GM21737 (cell line): ENCODE results near the gene YOD1.

ENCODE experiments used
- ATAC-seq: cut with Tn5 transposase; IDR thresholded peaks from one replicate; pipeline ENCODE4 v1.9.1; 2021; ENCODE audit warnings: mild to moderate bottlenecking, moderate library complexity; ENCODE audit not compliant: unreplicated experiment

The YOD1 gene

DNA sequence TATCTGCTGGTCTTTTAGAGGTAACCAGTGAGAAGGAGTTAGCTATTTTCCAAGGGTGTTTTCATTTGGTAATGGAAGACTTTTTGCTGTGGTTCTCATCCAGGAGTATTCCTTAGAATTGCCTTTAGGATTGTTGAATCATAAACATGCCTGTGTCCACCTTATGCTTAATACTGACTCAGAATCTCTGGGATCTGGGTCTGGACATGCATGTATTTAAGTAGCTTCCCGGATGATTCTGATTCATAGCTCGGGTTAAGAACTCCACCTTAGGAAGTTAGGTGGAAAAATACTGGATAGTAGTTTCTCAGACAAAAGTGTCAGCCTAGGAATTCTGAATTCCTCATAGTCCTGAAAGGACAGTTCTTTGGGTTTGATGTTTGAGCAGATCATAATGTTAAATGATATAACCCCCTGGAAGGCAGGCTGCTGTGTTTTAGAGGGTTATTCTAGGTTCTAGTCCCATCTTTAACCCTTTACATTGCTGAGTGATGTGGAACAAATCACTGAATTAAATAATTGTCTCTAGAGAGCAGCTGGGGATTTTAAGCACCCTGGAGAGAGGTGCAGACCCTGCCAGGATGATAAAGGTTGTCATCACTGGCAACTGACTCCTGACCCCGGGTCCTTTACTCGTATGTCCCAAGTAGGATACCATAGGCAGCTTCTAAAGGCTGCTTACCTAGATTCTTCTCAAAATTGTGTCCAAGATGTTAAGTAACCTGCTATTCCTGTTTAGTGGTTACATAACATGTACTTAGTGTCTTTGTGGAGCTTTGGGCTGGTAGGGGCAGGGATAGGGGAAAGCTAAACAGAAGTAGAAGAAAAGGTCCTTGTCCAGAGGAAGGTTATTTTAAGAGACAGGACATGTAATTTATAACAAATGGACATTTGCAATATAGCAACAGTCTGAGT lies 23.2 kb upstream of the YOD1 start:
- no peak for ATAC-seq

DNA sequence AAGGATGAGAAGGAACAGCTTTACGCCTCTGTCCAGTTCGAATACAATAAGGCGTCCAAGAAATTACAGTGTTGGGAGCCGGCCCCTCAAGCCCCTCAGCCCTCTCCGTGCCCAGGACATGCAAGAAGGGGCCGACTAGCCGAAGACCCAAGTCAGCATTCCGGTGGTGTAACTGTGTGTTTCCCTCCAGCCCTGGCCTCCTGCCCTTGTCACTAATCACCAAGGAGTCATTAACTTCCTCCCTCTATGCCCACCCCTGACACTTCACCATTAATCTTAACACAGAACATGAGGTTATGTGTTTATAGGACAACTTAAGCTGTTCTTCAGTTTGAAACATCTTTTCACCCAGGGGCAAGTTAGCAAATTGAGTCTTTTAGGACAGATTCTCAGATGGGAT lies 21.2 kb upstream of the YOD1 start:
- no peak for ATAC-seq

DNA sequence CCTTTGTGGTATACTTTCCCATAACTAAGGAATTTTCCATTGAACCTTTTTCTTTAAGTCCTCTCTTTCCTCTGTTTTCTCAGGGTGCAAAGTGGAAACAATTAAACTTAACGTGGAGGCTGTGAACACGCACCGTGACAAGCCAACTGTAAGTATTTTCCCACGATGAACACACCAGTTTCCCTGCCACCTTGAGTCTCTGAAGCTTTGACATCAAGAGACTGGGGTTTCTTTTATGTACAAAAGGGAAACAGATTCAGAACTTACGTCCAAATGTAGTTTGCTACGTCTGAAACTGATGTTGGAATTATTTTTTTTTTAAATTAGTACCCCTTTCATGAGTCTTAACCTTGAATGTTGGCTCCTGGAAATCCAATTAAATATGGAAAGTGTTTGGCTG lies 20.4 kb upstream of the YOD1 start:
- no peak for ATAC-seq

DNA sequence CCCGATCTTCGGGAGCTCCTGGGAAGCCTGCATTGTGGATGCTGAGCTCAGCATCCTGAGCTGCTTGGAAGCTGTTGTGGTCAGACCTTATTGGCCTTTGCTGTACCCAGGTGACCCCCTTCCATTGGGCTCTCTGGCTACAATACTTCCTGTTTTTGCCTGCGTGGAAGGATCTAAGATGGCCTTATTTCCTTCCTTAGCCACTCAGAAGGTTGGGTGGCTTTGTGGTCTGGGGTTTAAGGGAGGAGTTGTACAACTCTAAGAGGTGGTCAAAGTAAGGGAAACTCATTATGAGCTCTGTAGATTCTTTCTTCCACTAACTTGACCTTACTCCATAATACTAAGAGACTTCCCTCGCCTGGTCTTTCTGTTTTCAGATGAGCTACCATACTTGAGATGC lies 19.8 kb upstream of the YOD1 start:
- ATAC-seq, result no peak

DNA sequence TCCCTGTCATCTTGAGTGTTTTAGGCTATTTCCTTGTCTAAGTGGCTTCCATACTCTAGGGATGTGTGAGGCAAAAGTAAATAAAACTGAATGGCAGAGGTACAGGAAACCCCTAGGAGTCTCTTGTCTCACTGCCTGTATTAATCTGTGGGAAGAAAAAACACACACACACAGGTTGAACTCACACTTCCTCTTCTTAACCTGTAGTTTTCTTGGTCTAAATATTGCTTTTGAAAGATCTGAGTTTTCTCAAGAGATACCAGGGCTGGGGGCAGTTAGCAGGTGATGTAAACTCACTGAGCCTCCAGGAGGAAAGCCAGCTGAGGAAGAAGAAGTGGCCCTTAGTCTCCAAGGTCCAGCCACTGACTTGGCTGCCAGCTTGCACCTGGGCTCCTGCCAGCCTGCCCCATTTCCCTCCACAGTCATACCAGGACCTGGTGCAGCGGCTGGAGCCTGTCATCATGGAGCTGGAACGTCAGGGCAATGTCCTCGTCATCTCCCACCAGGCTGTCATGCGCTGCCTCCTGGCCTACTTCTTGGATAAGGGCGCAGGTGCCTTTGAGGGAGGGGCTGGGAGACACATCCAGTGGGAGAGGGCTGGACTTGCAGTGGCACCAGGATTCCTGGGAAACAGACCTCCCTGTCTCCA lies 19.0 kb upstream of the YOD1 start:
- no peak for ATAC-seq

DNA sequence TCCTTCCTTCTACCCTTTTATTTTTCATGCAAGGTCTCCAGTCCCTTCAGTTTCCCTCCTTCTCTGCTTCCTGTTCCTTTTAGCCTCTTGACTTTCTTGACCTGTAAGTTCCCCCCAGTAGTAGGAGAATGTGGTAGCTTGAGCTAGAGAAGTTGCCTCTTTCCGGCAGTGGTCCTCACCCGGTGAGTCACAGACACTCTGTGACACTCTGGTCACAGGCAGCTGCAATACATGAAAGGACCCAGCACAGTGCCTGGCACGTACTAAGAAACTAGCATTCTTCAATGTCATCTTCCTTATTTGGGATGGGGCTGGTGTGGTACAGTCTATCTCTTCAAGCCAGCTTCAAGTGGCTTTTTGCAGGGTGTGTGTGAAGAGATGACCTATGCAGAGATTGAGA lies 18.1 kb upstream of the YOD1 start:
- no peak for ATAC-seq

DNA sequence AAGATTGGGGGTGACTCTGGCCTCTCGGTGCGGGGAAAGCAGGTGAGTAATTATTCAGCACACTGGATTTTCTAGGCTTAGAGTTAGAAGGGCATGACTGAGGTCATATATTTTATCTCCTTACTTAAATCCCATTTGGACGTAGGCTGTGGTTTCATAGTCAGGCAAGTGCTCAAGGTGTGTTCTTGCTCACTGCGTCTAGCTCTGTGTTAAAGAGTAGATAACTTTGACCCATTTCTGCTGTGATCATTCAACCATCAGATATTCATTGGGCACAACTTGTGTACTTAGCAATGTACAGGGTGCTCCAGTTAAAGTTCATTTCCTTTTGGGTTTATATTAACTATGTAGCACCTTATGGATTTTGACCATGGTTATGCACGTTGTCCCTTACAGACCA lies 16.7 kb upstream of the YOD1 start:
- ATAC-seq, result no peak

DNA sequence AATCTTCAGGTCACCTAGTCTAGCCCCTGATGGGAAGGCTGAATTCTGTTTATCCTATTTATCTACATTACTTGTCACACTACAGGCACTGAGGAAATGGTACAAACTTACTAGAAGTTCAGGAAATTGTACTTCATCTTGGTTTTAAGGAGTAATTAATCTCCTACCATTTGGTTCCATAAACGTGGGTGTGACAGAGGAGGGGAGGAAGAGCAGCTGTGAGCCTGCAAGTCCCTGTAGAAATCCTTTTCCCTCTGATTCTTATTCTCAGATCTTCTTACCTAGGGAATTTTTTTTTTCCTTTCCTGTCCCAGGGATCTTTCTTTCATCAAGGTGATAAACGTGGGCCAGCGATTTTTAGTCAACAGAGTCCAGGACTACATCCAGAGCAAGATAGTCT lies 16.2 kb upstream of the YOD1 start:
- ATAC-seq, result no peak

DNA sequence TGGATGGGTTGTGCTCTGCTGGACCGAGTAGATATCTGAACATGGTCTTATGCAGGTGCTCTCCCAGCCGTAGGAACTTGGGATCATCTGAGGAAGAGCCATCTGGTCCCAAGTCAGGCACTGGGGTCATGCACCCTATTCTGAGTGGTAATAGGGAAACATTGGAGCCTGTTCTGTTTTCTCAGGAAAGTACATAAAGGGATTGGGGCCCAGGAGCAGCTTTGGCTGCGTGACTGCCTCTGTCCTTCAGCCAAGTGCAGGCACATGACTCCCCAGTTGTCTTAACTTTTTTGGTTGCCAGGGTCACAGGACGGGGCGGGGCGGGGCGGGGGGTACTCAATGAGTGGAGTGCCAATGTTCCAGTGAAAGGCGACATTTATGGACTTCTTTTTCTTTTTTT lies 13.6 kb upstream of the YOD1 start:
- no peak for ATAC-seq

DNA sequence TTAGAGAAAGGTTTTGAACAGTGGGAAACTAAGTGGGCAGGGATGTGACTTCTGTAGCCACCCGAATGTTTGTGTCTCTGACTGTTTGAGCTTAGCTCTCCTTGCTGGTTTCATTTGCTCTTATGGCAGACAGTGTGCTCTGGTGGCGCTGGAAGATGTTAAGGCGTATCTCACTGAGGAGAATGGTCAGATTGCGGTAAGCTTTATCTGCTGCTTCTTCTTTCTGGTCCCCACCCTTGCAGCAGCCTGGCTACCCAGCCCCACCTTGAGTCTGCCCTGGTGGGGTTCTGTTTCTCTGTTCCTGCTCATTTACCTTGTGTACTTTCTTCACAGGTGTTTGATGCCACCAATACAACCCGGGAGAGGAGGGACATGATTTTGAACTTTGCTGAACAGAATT lies 12.0 kb upstream of the YOD1 start:
- ATAC-seq, result no peak

DNA sequence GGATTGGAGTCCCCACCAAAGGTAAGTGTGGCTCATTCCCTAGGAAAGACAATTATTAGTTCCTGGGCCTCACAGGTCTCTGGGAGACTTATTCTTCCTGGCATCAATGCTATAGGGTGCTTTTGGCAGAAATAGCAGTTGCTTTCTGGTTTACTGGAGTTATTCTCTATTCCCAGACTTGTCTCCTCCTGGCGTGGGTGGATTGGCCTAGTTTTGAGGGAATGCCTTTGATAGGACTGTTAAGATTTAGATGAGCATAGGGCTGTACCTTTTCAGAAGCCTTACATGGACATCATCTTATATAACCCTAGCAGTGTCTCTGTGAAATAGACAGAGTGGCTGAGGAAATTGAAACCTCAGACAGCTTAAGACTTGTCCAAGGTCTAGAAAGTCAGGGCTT lies 11.1 kb upstream of the YOD1 start:
- ATAC-seq, result no peak

DNA sequence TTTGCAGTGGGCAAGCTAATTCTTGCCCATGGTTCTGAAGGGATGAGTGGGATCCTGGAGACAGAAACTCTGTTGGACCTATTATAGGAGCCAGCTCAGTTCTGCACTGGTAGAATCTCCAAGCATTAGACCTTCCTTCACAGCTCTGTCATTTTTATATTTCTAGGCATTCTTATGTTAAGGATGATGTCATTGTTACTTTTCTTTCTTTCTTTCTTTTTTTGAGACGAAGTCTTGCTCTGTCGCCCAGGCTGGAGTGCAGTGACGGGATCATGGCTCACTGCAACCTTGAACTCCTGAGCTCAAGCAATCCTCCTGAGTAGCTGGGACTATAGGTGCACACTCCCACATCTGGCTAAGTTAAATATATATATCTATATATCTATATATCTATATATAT lies 9.6 kb upstream of the YOD1 start:
- ATAC-seq, result no peak

DNA sequence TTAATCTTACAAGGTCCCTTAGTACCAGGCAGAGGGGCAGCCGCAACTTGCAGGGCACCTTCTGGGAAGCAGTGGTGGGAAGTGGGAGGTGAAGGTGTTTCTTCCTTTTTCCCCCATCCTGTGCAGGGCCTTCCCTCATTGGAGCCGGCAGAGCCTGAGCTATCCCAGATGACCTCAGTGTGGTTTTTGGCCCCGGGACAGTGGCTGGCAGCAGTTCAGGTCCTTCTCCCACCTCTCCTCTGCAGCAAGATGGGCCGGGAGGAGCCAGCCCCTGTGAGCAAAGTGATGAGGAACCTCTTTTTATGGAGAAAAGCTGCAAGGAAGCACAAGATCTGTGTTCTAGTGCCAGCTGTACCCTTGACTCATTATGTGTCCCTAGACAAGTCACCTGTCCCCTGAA lies 8.9 kb upstream of the YOD1 start:
- no peak for ATAC-seq

DNA sequence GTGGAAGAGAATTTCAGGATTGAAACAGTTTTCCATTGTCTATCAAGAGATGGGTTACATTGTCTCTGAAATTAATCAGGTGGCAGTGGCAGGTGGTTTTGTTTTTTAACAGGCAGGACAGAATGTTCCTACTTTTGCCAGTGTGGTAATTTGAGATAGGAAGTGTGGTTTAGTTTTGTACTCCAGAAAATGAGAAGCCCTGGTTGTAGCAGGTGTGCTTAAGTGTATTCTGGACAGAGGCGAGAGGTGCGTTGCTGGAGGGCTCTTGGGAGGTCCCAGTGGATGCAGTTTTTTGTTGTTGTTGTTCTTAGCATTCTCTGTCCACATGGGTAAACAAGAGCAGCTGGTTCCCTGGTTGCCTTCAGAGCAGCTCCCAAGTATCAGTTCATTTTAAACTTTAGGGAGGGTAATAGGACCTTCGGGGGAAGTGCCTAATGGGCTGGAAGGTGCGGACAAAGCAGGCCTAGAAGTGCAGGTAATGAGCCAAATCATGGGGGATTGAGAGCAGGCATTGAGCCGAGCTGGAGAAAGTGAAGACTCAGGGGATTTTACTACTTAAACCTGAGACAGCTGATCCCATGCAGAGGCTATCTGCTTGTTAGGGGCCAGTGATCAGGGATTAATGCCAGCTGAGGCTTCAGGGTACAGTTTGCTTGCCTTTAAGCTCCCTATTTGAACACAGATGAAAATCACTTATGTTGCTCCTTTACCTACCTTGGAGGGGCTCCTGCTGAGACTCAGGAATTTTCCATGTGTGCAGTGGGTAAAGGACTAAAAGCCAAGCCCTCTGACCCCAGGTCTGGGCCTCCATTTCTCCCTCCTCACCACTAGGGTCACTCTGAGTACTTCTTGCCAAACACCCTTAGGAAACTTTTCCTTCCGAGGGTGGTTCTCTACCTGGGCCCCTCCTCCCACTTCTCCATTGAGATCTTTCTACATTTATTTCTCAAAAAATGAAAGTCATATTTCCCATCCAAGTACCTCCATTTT lies 8.2 kb upstream of the YOD1 start:
- ATAC-seq, result no peak

DNA sequence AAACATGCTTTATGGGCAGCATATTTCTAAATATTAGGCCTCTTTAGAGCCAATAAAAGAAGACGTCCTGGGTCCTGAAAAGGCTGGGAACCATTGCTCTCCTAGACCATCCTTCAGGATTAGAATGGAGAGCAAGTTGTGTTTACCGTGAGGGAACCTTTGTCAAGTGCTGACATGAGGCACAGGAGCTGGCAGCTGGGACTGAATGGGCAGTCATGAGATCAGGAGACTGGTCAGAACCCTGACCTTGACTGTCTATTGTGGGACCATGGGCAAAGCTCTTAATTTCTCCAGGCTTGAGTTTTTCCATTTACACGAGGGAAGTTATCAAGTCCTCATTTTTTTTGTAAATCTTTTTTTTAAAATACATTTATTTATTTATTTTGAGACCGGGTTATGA lies 7.2 kb upstream of the YOD1 start:
- no peak for ATAC-seq

DNA sequence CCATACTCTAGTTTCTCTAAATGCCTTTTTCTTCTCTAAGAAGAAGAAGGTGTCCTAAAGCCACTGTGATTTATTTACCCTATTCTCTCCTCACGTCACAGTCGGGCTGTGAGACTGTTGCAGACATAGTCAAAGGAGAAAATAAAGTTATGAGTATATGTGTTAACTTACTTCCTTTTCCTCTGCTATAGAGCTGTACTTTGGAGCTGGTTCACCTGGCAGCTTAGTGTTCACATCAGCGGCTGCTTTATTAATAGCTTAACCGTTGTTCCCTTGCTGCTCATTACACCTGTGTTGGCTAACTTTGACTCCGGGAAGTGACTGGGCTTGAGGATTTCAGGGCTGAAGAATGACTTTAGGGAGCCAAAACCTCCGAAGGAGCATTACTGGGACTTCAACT lies 5.7 kb upstream of the YOD1 start:
- ATAC-seq, result no peak

DNA sequence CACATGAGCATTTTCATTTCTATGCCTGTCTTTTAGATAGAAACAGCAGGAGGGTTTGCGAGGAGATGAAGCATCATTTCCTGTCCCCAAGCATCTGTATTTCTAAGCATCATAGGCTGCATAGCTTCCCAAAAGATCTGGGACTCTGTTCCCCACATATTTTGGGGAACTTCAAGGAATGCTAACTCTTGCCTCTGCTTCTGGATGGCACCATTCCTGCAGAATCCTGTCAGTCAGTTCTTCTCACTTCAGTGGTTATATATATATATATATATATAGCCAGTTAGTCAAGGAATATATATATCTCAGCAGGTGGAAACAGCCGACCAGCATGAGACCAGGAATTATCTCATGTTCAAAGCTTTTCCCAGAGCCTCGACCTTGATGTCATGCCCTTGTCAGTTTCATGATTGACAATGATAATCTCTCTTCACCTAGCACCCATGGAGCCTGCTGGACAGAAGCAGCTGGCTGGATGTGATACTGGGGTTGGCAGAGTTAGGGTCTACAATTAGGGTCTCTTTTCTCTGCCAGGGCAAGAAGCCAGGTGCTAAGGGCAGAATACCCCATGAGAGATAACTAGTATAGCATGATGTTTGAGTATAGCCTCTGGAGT lies 4.5 kb upstream of the YOD1 start:
- ATAC-seq, result no peak

DNA sequence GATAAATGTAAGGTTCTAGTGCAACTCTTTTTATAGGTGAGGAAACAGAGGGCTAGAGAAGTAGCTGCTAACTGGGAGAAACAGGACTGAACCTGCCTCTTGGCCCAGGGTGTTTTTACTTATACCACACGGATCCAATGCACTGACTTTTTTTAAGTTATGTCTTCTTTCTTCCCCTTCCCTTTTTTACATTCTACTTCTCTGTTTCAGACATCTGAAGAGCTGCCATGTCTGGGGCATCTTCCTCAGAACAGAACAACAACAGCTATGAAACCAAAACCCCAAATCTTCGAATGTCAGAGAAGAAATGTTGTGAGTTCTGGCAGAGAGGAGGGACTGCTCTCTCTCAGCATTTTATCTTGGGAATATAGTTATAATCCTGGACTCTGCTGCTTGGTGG lies 3.5 kb upstream of the YOD1 start:
- no peak for ATAC-seq

DNA sequence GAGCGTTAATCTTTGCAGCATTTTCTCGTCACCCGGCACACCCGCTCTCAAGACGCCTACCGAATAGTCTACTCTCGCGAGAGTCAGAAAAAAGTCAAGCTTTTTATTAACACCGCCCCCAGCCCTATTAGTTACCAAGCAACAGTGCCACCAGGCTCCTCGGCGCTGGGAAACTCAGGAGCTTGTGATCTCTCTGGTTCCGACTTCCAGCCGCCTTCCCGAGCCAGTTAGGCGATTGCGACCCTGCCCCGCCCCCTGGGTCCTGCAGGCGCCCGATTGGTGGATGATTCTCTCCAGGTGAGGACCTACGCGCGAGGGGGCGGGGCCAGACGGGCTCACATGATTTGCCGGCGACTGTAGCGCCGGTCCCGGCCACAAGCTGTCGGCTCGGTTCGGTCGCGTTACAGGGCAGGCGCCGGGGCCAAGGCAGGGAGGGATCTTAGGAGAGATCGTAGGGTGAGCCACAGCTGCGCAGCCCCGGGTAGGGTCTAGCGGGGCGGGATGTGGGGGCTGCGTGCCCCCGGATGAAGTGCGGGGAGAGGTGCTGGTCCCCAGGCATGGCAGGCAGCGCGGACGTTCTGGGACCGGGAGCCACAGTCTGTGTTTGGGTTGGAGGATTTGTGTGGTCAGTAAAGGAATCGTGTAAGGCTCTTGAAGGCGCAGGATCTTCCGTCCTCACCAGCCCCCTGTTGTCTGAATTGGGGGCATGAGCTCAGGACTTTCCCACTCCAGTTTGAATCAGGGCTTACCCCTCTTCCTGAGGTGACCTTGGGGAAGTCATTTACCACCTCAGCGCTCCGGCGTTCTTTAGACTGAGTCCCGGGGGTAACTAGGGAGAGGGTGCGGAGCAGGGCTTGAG lies 2.1 kb upstream of the YOD1 start, which contains the start of gene PFKFB2:
TSS of gene PFKFB2 (plus strand) at position 365 of the 859 bp plus-strand sequence. CDS start 1,443 bp downstream, outside the sequence.
- peak; percentile 73 for ATAC-seq
